Natural killer cell (primary cell): Measurements from ENCODE around the gene PAF1. TPM values are rescaled to one million over a fixed set of nuclear protein-coding genes. Genes with fewer than 3 reads are reported as not detected.

Source experiments
- ATAC-seq, 3 donors: fragments of 150-1000 bp in 2 of 3; fragments of 200-7000 bp in 1 of 3; cut with Tn5 transposase; 1 replicate in 1 of 3; 2 replicates in 2 of 3; pipeline ENCODE4 v1.10.0; 2021; ENCODE audit warnings: mild to moderate bottlenecking in 2 of 3, moderate library complexity in 2 of 3
- DNase-seq, 2 donors: peaks; one replicate each; pipeline versions ENCODE4 v3.0.0 to v3.0.0-alpha.2; 2013 to 2021; ENCODE audit warnings: mixed read lengths in 1 of 2
- H3K27ac ChIP-seq: one replicate; pipeline ENCODE4 v1.5.1; 2013; ENCODE audit warnings: mild to moderate bottlenecking, low read length
- H3K27me3 ChIP-seq: one replicate; pipeline ENCODE4 v1.6.1; 2013; ENCODE audit warnings: low read length; ENCODE audit not compliant: control insufficient read depth, insufficient read depth
- H3K36me3 ChIP-seq: one replicate; pipeline ENCODE4 v1.6.1; 2013; ENCODE audit warnings: low read length; ENCODE audit not compliant: control insufficient read depth, insufficient read depth
- H3K4me1 ChIP-seq: one replicate; pipeline ENCODE4 v1.6.1; 2013; ENCODE audit warnings: low read length; ENCODE audit not compliant: control insufficient read depth, insufficient read depth
- H3K4me3 ChIP-seq: one replicate; pipeline ENCODE4 v1.5.1; 2013; ENCODE audit warnings: low read length
- H3K9me3 ChIP-seq: one replicate; pipeline ENCODE4 v1.6.1; 2013; ENCODE audit warnings: low read length; ENCODE audit not compliant: control insufficient read depth, insufficient read depth
- H3K27ac Mint-ChIP-seq, 2 donors: one replicate each; pipeline ENCODE4 v1.8.0; 2022; ENCODE audit warnings: mild to moderate bottlenecking in 2 of 2, mixed read lengths in 2 of 2, moderate library complexity in 1 of 2
- H3K27me3 Mint-ChIP-seq, 2 donors: one replicate each; pipeline ENCODE4 v1.8.0; 2022; ENCODE audit warnings: low read depth in 2 of 2, mixed read lengths in 2 of 2
- H3K36me3 Mint-ChIP-seq: one replicate; pipeline ENCODE4 v1.8.0; 2022; ENCODE audit warnings: mixed read lengths
- H3K4me1 Mint-ChIP-seq, 2 donors: one replicate each; pipeline ENCODE4 v1.8.0; 2022; ENCODE audit warnings: mixed read lengths in 2 of 2
- H3K4me3 Mint-ChIP-seq: one replicate; pipeline ENCODE4 v1.8.0; 2022; ENCODE audit warnings: mild to moderate bottlenecking, moderate library complexity, mixed read lengths
- H3K9me3 Mint-ChIP-seq, 2 donors: one replicate each; pipeline ENCODE4 v1.8.0; 2022; ENCODE audit warnings: mixed read lengths in 2 of 2
- WGBS: methylation state at CpG from one replicate; pipeline ENCODE4 v1.1.7; 2013; ENCODE audit warnings: missing lambda C conversion rate; ENCODE audit not compliant: insufficient coverage; 5-methylcytosine and 5-hydroxymethylcytosine counted together
- intact Hi-C: fragments of 100-400 bp; cut with micrococcal nuclease; formaldehyde crosslinking; loops from one replicate; pipeline ENCODE4 v1.14.2; 2022
- total RNA-seq, 4 donors: library from RNA; stranded (reverse); fragments of 120-200 nt in 1 of 4; gene quantifications; one replicate each; pipeline versions ENCODE4 v1.2.3 to v1.2.4, GENCODE V29; 2013 to 2022
- TF ChIP-seq, protein P1 (sequence below): fragments of 200-600 bp; IDR thresholded peaks from one replicate; pipeline ENCODE4 v1.8.0; 2022; ENCODE audit warnings: antibody characterized with exemption

PAF1 gene
- total RNA-seq, 3 donors from 2014 or later (not counting 1 experiment from before 2014, with no cell fraction given), result 54.3 to 80.9 (median 68.3) TPM

DNA sequence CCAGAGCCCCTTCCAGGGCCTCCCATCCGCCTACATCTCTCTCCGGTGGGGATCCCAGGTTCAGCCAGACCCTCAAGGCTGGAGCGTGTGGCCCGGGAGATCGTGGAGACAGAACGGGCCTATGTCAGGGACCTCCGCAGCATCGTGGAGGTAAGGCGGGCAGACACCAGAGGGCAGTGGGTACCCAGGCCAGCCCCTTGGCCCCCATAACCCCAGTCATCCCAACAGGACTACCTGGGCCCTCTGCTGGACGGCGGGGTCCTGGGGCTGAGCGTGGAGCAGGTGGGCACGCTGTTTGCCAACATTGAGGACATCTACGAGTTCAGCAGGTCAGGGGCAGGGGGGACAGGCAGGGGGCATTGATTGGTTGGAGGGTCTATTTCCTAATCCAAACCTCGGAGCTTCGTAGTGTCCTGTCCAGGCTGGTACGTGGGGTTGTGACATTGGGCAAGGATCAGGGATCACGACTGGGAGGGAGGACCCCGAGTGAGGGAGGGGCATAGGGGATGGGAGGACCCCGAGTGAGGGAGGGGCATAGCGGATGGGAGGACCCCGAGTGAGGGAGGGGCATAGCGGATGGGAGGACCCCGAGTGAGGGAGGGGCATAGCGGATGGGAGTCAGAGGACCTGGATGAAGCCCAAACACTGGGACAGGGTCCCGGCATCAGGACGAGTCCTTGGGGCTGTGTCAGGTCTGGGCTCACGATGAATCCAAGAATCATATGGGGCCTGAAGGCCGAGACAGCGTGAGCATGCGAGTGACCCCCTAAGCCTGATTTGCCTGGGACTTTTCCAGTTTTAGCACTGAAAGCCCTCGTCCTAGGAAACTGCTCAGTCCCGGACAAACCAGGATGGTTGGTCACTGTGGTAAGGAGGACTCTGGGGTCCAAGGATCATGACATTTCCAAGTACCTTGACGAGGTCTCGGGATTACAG, 24.5 kb upstream of the PAF1 start:
- intact Hi-C loops, result no loop called here
- Mint-ChIP-seq H3K4me3 (peak overlapping the region; percentile 28), H3K9me3 (no peaks in the 10 kb centered on the region), H3K4me1 (peaks cover 32 to 42% of the 10 kb centered on the region in 2 donors), H3K27me3 (no peaks in the 10 kb centered on the region), H3K36me3 (no peaks in the 10 kb centered on the region), H3K27ac (peak overlapping the region; percentile 96 to 97)
- DNase-seq (peak in 1 of 2 donors; percentile 38), ATAC-seq (no peak)
- Histone ChIP-seq H3K4me3 (no peak overlapping the region), H3K36me3 (peaks cover 8% of the 10 kb centered on the region), H3K27ac (no peak overlapping the region), H3K9me3 (no peaks in the 10 kb centered on the region), H3K27me3 (no peaks in the 10 kb centered on the region), H3K4me1 (peaks cover 27% of the 10 kb centered on the region)
- 93% methylated on average over 35 of the region's 35 CpGs for WGBS
- TF ChIP-seq, protein P1, sequence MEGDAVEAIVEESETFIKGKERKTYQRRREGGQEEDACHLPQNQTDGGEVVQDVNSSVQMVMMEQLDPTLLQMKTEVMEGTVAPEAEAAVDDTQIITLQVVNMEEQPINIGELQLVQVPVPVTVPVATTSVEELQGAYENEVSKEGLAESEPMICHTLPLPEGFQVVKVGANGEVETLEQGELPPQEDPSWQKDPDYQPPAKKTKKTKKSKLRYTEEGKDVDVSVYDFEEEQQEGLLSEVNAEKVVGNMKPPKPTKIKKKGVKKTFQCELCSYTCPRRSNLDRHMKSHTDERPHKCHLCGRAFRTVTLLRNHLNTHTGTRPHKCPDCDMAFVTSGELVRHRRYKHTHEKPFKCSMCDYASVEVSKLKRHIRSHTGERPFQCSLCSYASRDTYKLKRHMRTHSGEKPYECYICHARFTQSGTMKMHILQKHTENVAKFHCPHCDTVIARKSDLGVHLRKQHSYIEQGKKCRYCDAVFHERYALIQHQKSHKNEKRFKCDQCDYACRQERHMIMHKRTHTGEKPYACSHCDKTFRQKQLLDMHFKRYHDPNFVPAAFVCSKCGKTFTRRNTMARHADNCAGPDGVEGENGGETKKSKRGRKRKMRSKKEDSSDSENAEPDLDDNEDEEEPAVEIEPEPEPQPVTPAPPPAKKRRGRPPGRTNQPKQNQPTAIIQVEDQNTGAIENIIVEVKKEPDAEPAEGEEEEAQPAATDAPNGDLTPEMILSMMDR, result no peak

DNA sequence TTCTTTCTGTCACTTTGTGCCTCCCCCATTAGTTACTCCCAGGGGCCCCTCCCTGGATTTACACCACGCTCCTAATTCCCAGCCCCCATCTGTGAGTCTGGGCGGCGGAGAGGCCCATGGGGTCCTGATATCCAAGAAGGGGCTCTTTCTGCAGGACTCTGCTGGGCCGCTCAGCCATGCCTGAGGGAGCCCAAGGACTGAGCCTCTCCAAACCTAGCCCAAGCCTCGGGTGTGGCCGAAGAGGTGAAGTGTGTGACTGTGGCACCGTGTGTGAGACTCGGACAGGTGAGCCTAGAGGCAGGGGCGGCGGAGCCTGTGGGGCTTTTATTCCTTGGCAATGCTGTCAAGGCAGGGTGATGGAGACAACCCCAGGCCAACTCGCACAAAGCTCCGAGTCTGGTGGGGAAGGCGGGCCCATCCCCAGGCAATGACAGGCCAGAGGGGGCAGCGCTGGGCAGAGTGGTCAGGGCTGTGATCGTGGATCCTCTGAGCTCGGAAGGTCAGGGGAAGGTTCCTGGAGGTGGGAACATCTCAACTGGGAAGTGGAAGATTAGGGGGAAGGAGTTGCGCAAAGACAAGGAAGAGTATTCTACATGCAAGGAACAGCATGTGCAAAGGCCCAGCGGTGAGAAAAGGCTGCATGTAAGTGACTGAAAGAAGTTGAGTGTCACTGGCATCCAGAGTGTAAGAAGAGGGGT, 23.2 kb upstream of the PAF1 start:
- no peak overlapping the region for H3K4me3 ChIP-seq
- ATAC-seq (no peak), DNase-seq (peak in 1 of 2 donors; percentile 45)
- H3K9me3 Mint-ChIP-seq, result no peaks in the 10 kb centered on the region
- WGBS, result 83% methylated on average over 18 of the region's 18 CpGs
- no peaks in the 10 kb centered on the region for H3K27me3 Mint-ChIP-seq
- peaks cover 2% of the 10 kb centered on the region for H3K36me3 Mint-ChIP-seq
- H3K4me1 ChIP-seq, result peaks cover 34% of the 10 kb centered on the region
- H3K27ac ChIP-seq, result peak overlapping the region; percentile 45
- intact Hi-C loops, result loop anchor here (2.0 to 5.0 kb wide), 3 partner anchors 31 to 118 kb away; partner anchors contain the start of genes EID2B, SAMD4B and SUPT5H
- H3K4me3 Mint-ChIP-seq, result peak overlapping the region; percentile 93
- H3K27ac Mint-ChIP-seq, result peak overlapping the region; percentile 96 to 97
- no peaks in the 10 kb centered on the region for H3K27me3 ChIP-seq
- H3K36me3 ChIP-seq, result peaks cover 8% of the 10 kb centered on the region
- H3K4me1 Mint-ChIP-seq, result peaks cover 41 to 51% of the 10 kb centered on the region in 2 donors
- H3K9me3 ChIP-seq, result no peaks in the 10 kb centered on the region
- TF ChIP-seq, protein P1, result no peak

DNA sequence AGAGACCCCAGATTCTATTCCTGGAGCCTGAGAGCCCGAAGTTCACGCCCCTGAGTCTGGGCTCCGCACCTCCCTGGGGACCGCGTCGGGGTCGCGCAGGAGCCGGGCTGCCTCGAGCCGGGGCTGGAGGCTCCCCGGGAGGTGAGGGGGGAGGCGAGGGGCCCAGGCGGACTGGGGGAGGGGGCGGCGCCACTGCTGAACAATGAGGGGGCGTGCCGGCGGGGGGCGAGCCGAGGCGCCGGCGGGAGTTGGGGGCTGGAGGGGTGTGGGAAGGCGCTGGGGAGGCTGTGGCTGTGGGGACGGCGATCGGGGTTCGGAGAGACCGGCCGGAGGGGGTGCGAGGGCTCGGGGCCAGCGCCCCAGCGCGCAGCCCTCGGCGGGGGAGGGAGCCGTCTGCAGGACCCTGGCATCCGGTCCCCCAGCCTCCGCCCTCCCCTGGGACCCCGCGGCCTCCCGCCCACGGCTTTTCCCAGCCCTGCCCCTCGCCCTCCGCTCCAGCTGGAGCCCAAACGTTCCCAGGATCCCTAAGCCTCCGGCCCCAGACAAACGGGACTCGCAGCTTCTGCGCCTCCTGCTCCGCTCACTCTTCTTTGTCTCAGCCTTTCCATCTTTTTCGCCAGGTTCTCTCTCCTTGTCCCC, 22.5 kb upstream of the PAF1 start:
- Mint-ChIP-seq H3K27me3 (no peaks in the 10 kb centered on the region), H3K4me1 (peaks cover 48 to 58% of the 10 kb centered on the region in 2 donors)
- 5% methylated on average over 54 of the region's 54 CpGs for WGBS

More for the DNA sequence above, 22.5 kb upstream of the PAF1 start:
- intact Hi-C loops, result loop anchor here (2.0 to 5.0 kb wide), 3 partner anchors 31 to 119 kb away; partner anchors contain the start of genes EID2B, SAMD4B and SUPT5H
- H3K9me3 Mint-ChIP-seq, result no peaks in the 10 kb centered on the region
- ATAC-seq (no peak), DNase-seq (peak; percentile 44 to 59)
- H3K36me3 Mint-ChIP-seq, result peaks cover 7% of the 10 kb centered on the region
- Histone ChIP-seq H3K4me3 (peak overlapping the region; percentile 70), H3K36me3 (peaks cover 11% of the 10 kb centered on the region), H3K9me3 (no peaks in the 10 kb centered on the region), H3K4me1 (peaks cover 41% of the 10 kb centered on the region), H3K27me3 (no peaks in the 10 kb centered on the region), H3K27ac (peak overlapping the region; percentile 82)
- H3K4me3 Mint-ChIP-seq, result peak overlapping the region; percentile 97
- peak overlapping the region; percentile 96 to 97 for H3K27ac Mint-ChIP-seq
- TF ChIP-seq, protein P1, result no peak
